ENCODE results near the gene TUBA8. TPM values are rescaled to one million over a fixed set of nuclear protein-coding genes. Genes with fewer than 3 reads are reported as not detected.
A peak's percentile ranks its signal among the peaks of the same experiment; 100 is the strongest.
"Not testable (repeated sequence)": the region's sequence is repeated elsewhere in the genome, so short reads cannot be mapped to it uniquely, and the experiment has no call there.

Gene TUBA8
- total RNA-seq, 1 donor from 2014 or later: 1.0 TPM

GRCh38 chr22:18106550-18107341, 3.9 kb upstream of the TUBA8 start:
- not testable (repeated sequence) for DNase-seq

- DNase-seq: no peak
Observed at GRCh38 chr22:18108187-18108586, 2.4 kb upstream of the TUBA8 start.

- DNase-seq: no peak
Observed at GRCh38 chr22:18109410-18110193, 1.0 kb upstream of the TUBA8 start.

GRCh38 chr22:18110954-18111758, 547 bp downstream of the TUBA8 start:
- DNase-seq: no peak

- no peak for DNase-seq
Observed at GRCh38 chr22:18111759-18112330, 1.2 kb downstream of the TUBA8 start.

GRCh38 chr22:18112440-18112839, 1.8 kb downstream of the TUBA8 start:
- DNase-seq: no peak

- DNase-seq: no peak
Observed at GRCh38 chr22:18113680-18114394, 3.2 kb downstream of the TUBA8 start.

GRCh38 chr22:18114495-18114894, 3.9 kb downstream of the TUBA8 start:
- no peak for DNase-seq

GRCh38 chr22:18114976-18115652, 4.5 kb downstream of the TUBA8 start:
- no peak for DNase-seq

- no peak for DNase-seq
Observed at GRCh38 chr22:18115906-18116371, 5.3 kb downstream of the TUBA8 start.

- DNase-seq: no peak
Observed at GRCh38 chr22:18116634-18117033, 6.0 kb downstream of the TUBA8 start.

GRCh38 chr22:18118345-18118915, 7.8 kb downstream of the TUBA8 start:
- no peak for DNase-seq

- no peak for DNase-seq
Observed at GRCh38 chr22:18119409-18120110, 9.0 kb downstream of the TUBA8 start.

GRCh38 chr22:18120857-18121256, 10.2 kb downstream of the TUBA8 start:
- no peak for DNase-seq

GRCh38 chr22:18121506-18121905, 10.9 kb downstream of the TUBA8 start:
- no peak for DNase-seq

- peak; percentile 36 for DNase-seq
Observed at GRCh38 chr22:18121954-18122554, 11.4 kb downstream of the TUBA8 start.

- not testable (repeated sequence) for DNase-seq
Observed at GRCh38 chr22:18123476-18124025, 12.9 kb downstream of the TUBA8 start.

- no peak for DNase-seq
Observed at GRCh38 chr22:18126606-18127005, 16.0 kb downstream of the TUBA8 start.

GRCh38 chr22:18130018-18130417, 19.4 kb downstream of the TUBA8 start:
- DNase-seq: no peak
